Measurements from ENCODE around the gene ABCC3. TPM values are rescaled to one million over a fixed set of nuclear protein-coding genes. Genes with fewer than 3 reads are reported as not detected.

ABCC3 gene
- total and polyA plus RNA-seq, 2 donors (not counting 3 experiments of a cell fraction or from before 2014, with no cell fraction given): 1.1 to 2.6 TPM

DNA sequence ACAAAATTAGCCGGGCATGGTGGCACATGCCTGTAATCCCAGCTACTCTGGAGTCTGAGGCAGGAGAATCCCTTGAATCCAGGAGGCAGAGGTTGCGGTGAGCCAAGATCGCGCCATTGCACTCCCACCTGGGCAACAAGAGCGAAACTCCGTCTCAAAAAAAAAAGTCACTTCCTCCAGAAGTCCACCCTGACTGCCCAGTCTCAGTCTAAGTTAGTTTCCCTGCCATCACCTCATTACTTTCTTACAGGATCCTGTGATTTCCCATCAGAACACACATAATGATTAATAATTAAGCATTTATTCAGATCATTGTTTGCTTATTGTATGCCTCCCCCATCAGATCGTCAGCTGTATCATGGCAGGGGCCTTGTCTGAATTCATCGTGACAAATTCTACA lies 31.6 kb downstream of the ABCC3 start:
- H3K27ac ChIP-seq (ENCODE audit: insufficient read depth, low read depth, low read length): no peak overlapping the region
- ChIA-PET POLR2A (no interaction called here), CTCF (interaction anchor here (1.0 to 5.2 kb wide), 3 partner anchors 27 to 176 kb away, joined by 3 to 21 read pairs (median 3); no protein-coding TSS in a partner anchor)
- DNase-seq (ENCODE audit: low read depth, low spot score) (no peak), FAIRE-seq (no peak)
- H3K9me1 ChIP-seq (replicated peaks; ENCODE audit: control insufficient read depth, extremely low read depth, insufficient read depth, low read length): no peaks in the 10 kb centered on the region
- no peak overlapping the region for H3K4me3 ChIP-seq (replicated peaks in 1 of 3; ENCODE audit: insufficient read depth in 1 of 3, low read depth in 1 of 3, low read length in 3 of 3)
- dilution Hi-C loops (cut with MboI; ENCODE audit: extremely low pct_ligation_motif_present, low sequenced_read_pairs) (no loop called here), intact Hi-C loops (cut with micrococcal nuclease) (no loop called here)
- H2AFZ ChIP-seq (ENCODE audit: low read depth, low read length): no peak overlapping the region
- TF ChIP-seq, protein P1, sequence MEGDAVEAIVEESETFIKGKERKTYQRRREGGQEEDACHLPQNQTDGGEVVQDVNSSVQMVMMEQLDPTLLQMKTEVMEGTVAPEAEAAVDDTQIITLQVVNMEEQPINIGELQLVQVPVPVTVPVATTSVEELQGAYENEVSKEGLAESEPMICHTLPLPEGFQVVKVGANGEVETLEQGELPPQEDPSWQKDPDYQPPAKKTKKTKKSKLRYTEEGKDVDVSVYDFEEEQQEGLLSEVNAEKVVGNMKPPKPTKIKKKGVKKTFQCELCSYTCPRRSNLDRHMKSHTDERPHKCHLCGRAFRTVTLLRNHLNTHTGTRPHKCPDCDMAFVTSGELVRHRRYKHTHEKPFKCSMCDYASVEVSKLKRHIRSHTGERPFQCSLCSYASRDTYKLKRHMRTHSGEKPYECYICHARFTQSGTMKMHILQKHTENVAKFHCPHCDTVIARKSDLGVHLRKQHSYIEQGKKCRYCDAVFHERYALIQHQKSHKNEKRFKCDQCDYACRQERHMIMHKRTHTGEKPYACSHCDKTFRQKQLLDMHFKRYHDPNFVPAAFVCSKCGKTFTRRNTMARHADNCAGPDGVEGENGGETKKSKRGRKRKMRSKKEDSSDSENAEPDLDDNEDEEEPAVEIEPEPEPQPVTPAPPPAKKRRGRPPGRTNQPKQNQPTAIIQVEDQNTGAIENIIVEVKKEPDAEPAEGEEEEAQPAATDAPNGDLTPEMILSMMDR (IDR thresholded peaks at IDR 0.05; ENCODE audit: extremely low read depth in 1 of 2, insufficient read depth in 1 of 2, low read depth in 1 of 2, low read length in 2 of 2): no peak
- TF ChIP-seq GATA2 (IDR thresholded peaks at IDR 0.05; ENCODE audit: insufficient read depth, insufficient read length, low read depth, low read length) (no peak), FOS (IDR thresholded peaks at IDR 0.05; ENCODE audit: borderline replicate concordance, insufficient read depth, low read length) (no peak), POLR2AphosphoS5 (IDR thresholded peaks at IDR 0.05; ENCODE audit: insufficient read depth, low read depth, low read length) (no peak)
- BruUV-seq (replicated peaks): no TSS peak
- H3K4me2 ChIP-seq (ENCODE audit: insufficient read depth, low read length): no peak overlapping the region
- no peak overlapping the region for H3K9ac ChIP-seq (replicated peaks; ENCODE audit: extremely low read depth, insufficient read depth, low read length)
- H3K36me3 ChIP-seq (ENCODE audit: control insufficient read depth in 2 of 2, extremely low read depth in 1 of 2, insufficient read depth in 2 of 2, low read length in 2 of 2): no peaks in the 10 kb centered on the region
- H3K9me3 ChIP-seq (replicated peaks; ENCODE audit: control insufficient read depth, insufficient read depth, low read length): no peaks in the 10 kb centered on the region
- peaks cover 28% of the 10 kb centered on the region for H3K4me1 ChIP-seq (ENCODE audit: control insufficient read depth, extremely low read depth, insufficient read depth, low read length)
- no peaks in the 10 kb centered on the region for H3K27me3 ChIP-seq (ENCODE audit: control insufficient read depth in 2 of 2, insufficient read depth in 2 of 2, low read length in 2 of 2)
- H4K20me1 ChIP-seq (replicated peaks; ENCODE audit: control insufficient read depth, extremely low read depth, insufficient read depth, low read length): no peaks in the 10 kb centered on the region
- no peaks in the 10 kb centered on the region for H3K79me2 ChIP-seq (ENCODE audit: control insufficient read depth, insufficient read depth, low read length)

All from endothelial cell of umbilical vein (primary cell).